Body of pancreas (tissue), 4 donors: ENCODE measurements around the gene EPS15. TPM values are rescaled to one million over a fixed set of nuclear protein-coding genes. Genes with fewer than 3 reads are reported as not detected.
"Not testable (repeated sequence)": the region's sequence is repeated elsewhere in the genome, so short reads cannot be mapped to it uniquely, and the experiment has no call there.

Experiments used
- ATAC-seq: fragments of 150-250 bp; one replicate; pipeline ENCODE4 v1.9.1; 2016
- DNase-seq, 4 donors: peaks; one replicate each; pipeline ENCODE4 v3.0.0-alpha.2; 2019
- H3K27ac ChIP-seq, 4 donors: fragments of 200-600 bp; sonication (generic); 1 replicate in 3 of 4; 2 replicates in 1 of 4; pipeline versions ENCODE4 v1.5.1 to v1.6.1; 2016 to 2019; ENCODE audit warnings: mild to moderate bottlenecking in 1 of 4, mixed read lengths in 1 of 4, moderate library complexity in 1 of 4
- H3K27me3 ChIP-seq, 2 donors: fragments of 200-600 bp; sonication (generic); one replicate each; pipeline ENCODE4 v1.6.0; 2016; ENCODE audit warnings: mild to moderate bottlenecking in 1 of 2
- H3K36me3 ChIP-seq, 2 donors: fragments of 200-600 bp; sonication (generic); replicated peaks in 1 of 2; 2 replicates each; pipeline ENCODE4 v1.5.1; 2016; ENCODE audit warnings: low read depth in 2 of 2; ENCODE audit not compliant: insufficient read depth in 1 of 2
- H3K4me1 ChIP-seq: fragments of 200-600 bp; sonication (generic); one replicate; pipeline ENCODE4 v1.6.0; 2016
- H3K4me3 ChIP-seq, 2 donors: fragments of 200-600 bp; sonication (generic); 1 replicate in 1 of 2; 2 replicates in 1 of 2; pipeline ENCODE4 v1.5.1; 2016 to 2019
- H3K9me3 ChIP-seq, 3 donors: fragments of 200-600 bp; sonication (generic); 1 replicate in 2 of 3; 2 replicates in 1 of 3; pipeline ENCODE4 v1.5.1; 2016
- POLR2A ChIP-seq, 3 donors: fragments of 450-650 bp; IDR thresholded peaks; one replicate each; pipeline ENCODE4 v1.6.1; 2016; ENCODE audit warnings: antibody characterized with exemption in 3 of 3, mild to moderate bottlenecking in 2 of 3
- WGBS, 2 donors: methylation state at CpG; one replicate each; pipeline ENCODE4 v1.1.5; 2017; 5-methylcytosine and 5-hydroxymethylcytosine counted together
- intact Hi-C: fragments of 100-400 bp; cut with DNase I; formaldehyde crosslinking; loops from one replicate; pipeline ENCODE4 v1.15.1; 2023
- total RNA-seq, 2 donors: library from RNA; depleted of rRNA; stranded (reverse); fragments of >200 nt; gene quantifications; one replicate each; pipeline ENCODE4 v1.1.0, GENCODE V29; 2016
- TF ChIP-seq, protein P1 (sequence below), 7 experiments: fragments of 450-650 bp in 4 of 7; fragments of 200-600 bp in 3 of 7; sonication (generic) in 3 of 7; IDR thresholded peaks; one replicate each; pipeline ENCODE4 v1.5.1; 2016 to 2019; ENCODE audit warnings: antibody characterized with exemption in 7 of 7

The EPS15 gene
- total RNA-seq, 2 donors from 2014 or later = 37.4 to 46.8 TPM

DNA sequence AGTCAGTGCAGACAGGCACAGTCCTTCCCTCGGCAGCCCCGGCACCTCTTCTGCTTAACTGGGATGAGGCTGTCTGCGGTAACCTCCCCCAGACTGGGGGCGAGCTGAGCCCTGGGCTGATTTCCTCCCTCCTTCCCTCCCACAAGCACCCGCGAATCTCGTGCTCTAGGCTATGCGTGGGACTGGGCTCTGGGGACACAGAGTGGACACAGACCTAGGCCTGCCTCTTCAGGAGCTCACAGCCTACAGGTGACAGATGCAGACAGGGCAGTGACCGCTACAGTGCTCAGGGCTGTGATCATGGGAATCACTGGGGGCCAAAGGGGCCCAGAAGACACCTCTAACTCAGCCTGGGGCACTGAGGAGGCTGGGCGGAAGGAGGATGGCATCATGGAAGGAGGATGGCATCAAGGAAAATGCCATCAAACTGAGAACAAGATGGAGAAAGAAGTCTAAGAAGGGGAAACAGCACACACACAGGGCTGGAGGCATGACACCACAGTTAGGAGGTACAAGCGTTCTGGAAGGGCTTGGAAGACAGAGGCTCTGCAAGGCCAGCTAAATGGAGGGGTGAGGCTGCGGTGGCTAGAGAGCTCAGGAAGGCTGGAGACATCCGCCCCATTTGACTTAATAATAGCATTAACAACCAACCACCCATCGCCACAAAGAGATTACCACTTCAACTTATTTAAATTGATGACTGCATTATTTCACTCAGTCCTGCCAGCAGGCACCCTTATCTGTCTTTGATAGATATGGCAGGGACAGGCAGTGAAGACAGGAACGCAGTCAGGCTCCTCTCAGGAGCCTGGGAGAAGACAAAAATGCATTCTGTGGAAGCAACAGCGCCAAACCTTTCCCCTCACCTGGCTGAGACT is 192.9 kb downstream of the EPS15 start:
- no peak overlapping the region for H3K4me3 ChIP-seq
- intact Hi-C loops = no loop called here
- no peaks in the 10 kb centered on the region for H3K27me3 ChIP-seq
- TF ChIP-seq, protein P1, sequence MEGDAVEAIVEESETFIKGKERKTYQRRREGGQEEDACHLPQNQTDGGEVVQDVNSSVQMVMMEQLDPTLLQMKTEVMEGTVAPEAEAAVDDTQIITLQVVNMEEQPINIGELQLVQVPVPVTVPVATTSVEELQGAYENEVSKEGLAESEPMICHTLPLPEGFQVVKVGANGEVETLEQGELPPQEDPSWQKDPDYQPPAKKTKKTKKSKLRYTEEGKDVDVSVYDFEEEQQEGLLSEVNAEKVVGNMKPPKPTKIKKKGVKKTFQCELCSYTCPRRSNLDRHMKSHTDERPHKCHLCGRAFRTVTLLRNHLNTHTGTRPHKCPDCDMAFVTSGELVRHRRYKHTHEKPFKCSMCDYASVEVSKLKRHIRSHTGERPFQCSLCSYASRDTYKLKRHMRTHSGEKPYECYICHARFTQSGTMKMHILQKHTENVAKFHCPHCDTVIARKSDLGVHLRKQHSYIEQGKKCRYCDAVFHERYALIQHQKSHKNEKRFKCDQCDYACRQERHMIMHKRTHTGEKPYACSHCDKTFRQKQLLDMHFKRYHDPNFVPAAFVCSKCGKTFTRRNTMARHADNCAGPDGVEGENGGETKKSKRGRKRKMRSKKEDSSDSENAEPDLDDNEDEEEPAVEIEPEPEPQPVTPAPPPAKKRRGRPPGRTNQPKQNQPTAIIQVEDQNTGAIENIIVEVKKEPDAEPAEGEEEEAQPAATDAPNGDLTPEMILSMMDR (IDR thresholded peaks at IDR 0.05) = no peak
- TF ChIP-seq POLR2A (IDR thresholded peaks at IDR 0.05) = no peak
- WGBS, 2 donors = 81 to 83% methylated on average over 9 to 16 of the region's 16 CpGs
- H3K4me1 ChIP-seq = peaks cover 21% of the 10 kb centered on the region
- H3K27ac ChIP-seq = no peak overlapping the region
- no peak for ATAC-seq
- H3K9me3 ChIP-seq = no peaks in the 10 kb centered on the region
- no peaks in the 10 kb centered on the region for H3K36me3 ChIP-seq
- no peak for DNase-seq

DNA sequence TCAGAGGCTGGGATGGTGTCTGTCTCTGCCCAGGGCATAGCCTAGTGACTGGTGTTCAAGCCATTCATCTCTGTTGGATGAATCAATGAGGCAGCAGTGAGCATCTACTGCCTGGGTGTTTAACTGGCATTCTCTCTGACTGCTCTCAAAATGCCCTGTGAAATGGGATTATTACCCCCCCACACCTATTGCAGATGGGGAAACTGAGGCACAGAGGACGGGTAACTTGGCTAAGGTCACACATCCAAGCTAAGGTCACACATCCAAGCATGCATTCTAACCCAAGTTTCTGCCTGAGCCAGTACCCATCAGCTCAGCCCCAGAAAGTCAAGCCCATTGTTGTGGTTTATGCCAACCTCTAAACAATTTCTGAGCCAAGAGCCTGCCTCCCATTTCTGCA is 193.7 kb downstream of the EPS15 start:
- Histone ChIP-seq H3K36me3 (no peaks in the 10 kb centered on the region), H3K4me1 (peaks cover 15% of the 10 kb centered on the region), H3K27ac (no peak overlapping the region), H3K9me3 (no peaks in the 10 kb centered on the region), H3K27me3 (no peaks in the 10 kb centered on the region), H3K4me3 (no peak overlapping the region)
- 64 to 71% methylated on average over 1 of the region's 1 CpG for WGBS, 2 donors
- DNase-seq (no peak), ATAC-seq (no peak)
- intact Hi-C loops = no loop called here
- TF ChIP-seq, protein P1 (IDR thresholded peaks at IDR 0.05) = no peak
- no peak for TF ChIP-seq POLR2A (IDR thresholded peaks at IDR 0.05)

DNA sequence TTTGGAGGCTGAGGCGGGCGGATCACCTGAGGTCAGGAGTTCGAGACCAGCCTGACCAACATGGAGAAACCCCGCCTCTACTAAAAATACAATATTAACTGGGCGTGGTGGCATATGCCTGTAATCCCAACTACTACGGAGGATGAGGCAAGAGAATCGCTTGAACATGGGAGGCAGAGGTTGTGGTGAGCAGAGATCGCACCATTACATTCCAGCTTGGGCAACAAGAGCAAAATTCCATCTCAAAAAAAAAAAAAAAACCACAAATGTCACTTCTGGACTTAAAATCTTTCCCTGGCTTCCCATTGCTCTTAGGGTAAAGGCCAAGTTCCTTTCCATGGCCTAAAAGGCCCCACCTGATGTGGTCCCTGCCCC is 194.1 kb downstream of the EPS15 start:
- H3K36me3 ChIP-seq, DNase-seq, H3K4me3 ChIP-seq, intact Hi-C loops, H3K27ac ChIP-seq, ATAC-seq, H3K27me3 ChIP-seq, H3K9me3 ChIP-seq: not testable (repeated sequence)
- 92 to 97% methylated on average over 8 of the region's 8 CpGs for WGBS, 2 donors
- H3K4me1 ChIP-seq = peaks cover 14% of the 10 kb centered on the region

DNA sequence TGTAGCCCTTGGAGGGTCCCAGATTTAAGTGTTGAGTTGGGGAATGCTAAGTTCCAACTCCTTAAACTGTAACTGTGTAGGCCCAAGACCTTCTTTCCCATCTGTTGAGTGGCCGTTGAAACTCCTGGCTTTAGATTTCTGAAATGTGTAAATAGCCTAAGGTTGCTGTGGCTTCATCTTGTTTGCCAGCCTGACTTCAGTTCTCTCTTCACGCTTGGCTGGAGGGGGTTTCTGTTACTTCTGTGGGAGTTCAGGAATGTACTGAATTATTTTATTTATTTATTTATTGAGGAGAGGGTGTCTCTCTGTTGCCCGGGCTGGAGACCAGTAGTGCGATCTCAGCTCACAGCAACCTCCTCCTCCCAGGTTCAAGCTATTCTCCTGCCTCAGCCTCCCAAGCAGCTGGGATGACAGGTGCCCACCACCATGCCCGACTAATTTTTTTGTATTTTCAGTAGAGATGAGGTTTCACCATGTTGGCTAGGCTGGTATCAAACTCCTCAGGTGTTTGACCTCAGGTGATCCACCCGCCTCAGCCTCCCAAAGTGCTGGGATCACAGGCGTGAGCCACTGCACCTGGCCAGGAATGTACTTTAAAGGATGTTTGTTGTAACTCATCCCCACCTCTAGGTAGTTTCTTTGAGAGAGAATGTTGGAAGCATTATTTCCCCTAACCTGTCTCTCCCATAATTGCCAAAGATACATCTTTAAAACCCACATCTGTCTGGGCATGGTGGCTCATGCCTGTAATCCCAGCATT is 194.6 kb downstream of the EPS15 start:
- intact Hi-C loops = no loop called here
- H3K36me3 ChIP-seq = no peaks in the 10 kb centered on the region
- 91 to 96% methylated on average over 7 of the region's 7 CpGs for WGBS, 2 donors
- peaks cover 8% of the 10 kb centered on the region for H3K4me1 ChIP-seq
- TF ChIP-seq, protein P1 (IDR thresholded peaks at IDR 0.05) = no peak
- TF ChIP-seq POLR2A (IDR thresholded peaks at IDR 0.05) = no peak
- ATAC-seq (no peak), DNase-seq (no peak)
- H3K27me3 ChIP-seq = no peaks in the 10 kb centered on the region
- no peak overlapping the region for H3K4me3 ChIP-seq
- no peaks in the 10 kb centered on the region for H3K9me3 ChIP-seq
- no peak overlapping the region for H3K27ac ChIP-seq

DNA sequence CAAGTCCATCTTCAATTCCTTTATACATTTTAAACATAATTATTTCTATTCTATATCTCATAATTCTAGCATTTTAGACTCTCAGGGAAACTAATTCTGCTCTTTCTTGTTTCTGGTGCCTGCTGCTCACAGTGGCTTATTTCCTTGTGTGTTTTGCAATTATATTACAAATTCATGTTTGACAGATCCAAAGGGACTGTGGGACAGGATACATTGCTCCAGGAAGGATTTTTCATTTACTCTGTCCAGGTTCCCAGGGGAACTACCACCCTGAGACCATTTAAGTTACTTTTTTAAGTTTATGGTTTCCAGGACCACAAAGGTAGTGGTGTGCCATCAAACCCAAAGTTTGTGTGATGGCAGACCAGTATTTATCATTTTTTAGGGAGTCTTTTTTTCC is 195.3 kb downstream of the EPS15 start:
- Histone ChIP-seq H3K27ac (no peak overlapping the region), H3K27me3 (no peaks in the 10 kb centered on the region), H3K4me1 (peaks cover 2% of the 10 kb centered on the region), H3K9me3 (no peaks in the 10 kb centered on the region), H3K4me3 (no peak overlapping the region), H3K36me3 (no peaks in the 10 kb centered on the region)
- DNase-seq (no peak), ATAC-seq (no peak)
- intact Hi-C loops = no loop called here
- TF ChIP-seq, protein P1 (IDR thresholded peaks at IDR 0.05) = no peak
